Uterus (tissue), 2 donors: Measurements from ENCODE around the gene UBE2H.

ENCODE experiments used
- CTCF ChIP-seq, 4 experiments: fragments of 200-600 bp in 2 of 4; fragments of 450-650 bp in 2 of 4; sonication (generic) in 2 of 4; IDR thresholded peaks; one replicate each; pipeline ENCODE4 v1.5.1; 2016 to 2019; ENCODE audit warnings: antibody characterized with exemption in 4 of 4, mild to moderate bottlenecking in 2 of 4, moderate library complexity in 1 of 4
- POLR2A ChIP-seq, 2 donors: fragments of 450-650 bp; IDR thresholded peaks; one replicate each; pipeline ENCODE4 v1.6.1; 2016; ENCODE audit warnings: antibody characterized with exemption in 2 of 2, mild to moderate bottlenecking in 1 of 2, moderate library complexity in 1 of 2

GRCh38 chr7:129875160-129875559, 77.6 kb downstream of the UBE2H start:
- no peak for TF ChIP-seq CTCF (IDR thresholded peaks at IDR 0.05)
- TF ChIP-seq POLR2A (IDR thresholded peaks at IDR 0.05): no peak
